Lung (tissue), 4 donors: ENCODE results near the gene CYTH2. TPM values are rescaled to one million over a fixed set of nuclear protein-coding genes. Genes with fewer than 3 reads are reported as not detected.

ENCODE experiments used
- polyA plus RNA-seq, 2 donors: library from polyadenylated mRNA; stranded (reverse); fragments of 200-250 nt; gene quantifications; one replicate each; pipeline ENCODE4 v1.2.1, GENCODE V29; 2013
- total RNA-seq, 2 donors: library from RNA; depleted of rRNA in 1 of 2; stranded (reverse); fragments of >200 nt in 1 of 2; gene quantifications; one replicate each; pipeline ENCODE4 v1.2.1, GENCODE V29; 2014 to 2021
- donor health status: Bipolar disorder and iron deficiency.
- donor health status: healthy.
- donor health status: DM: yes; HTN: yes; CAD: no.

CYTH2 gene
- total and polyA plus RNA-seq, 4 donors = 44.1 to 72.5 (median 49.2) TPM

Other genes with a start within 250 kb of the CYTH2 start
- gene CARD8, start 213.5 kb upstream of the CYTH2 start, total RNA-seq = 100 to 1,000 TPM in 1 of 2 donors, 10 to 100 TPM in 1; 53.8 to 114 TPM
- 10 to 100 TPM; 43.0 to 52.6 TPM for gene CARD8, start 213.5 kb upstream of the CYTH2 start, polyA plus RNA-seq
- gene ZNF114, start 199.3 kb upstream of the CYTH2 start, total RNA-seq = 1 to 10 TPM; 1.5 to 4.1 TPM
- under 1 TPM; 0.37 to 0.63 TPM for gene ZNF114, start 199.3 kb upstream of the CYTH2 start, polyA plus RNA-seq
- gene EMP3, start 143.8 kb upstream of the CYTH2 start, total RNA-seq = 100 to 1,000 TPM in 1 of 2 donors, 10 to 100 TPM in 1; 36.9 to 189 TPM
- 100 to 1,000 TPM; 256 to 276 TPM for gene EMP3, start 143.8 kb upstream of the CYTH2 start, polyA plus RNA-seq
- gene TMEM143, start 105.4 kb upstream of the CYTH2 start, total RNA-seq = 10 to 100 TPM; 10.9 to 12.3 TPM
- 1 to 10 TPM; 4.1 to 7.6 TPM for gene TMEM143, start 105.4 kb upstream of the CYTH2 start, polyA plus RNA-seq
- not detected for gene SYNGR4, start 105.0 kb upstream of the CYTH2 start, total RNA-seq
- gene SYNGR4, start 105.0 kb upstream of the CYTH2 start, polyA plus RNA-seq = not detected
- gene KDELR1, start 77.8 kb upstream of the CYTH2 start, total RNA-seq = 100 to 1,000 TPM; 101 to 142 TPM
- 100 to 1,000 TPM; 108 to 156 TPM for gene KDELR1, start 77.8 kb upstream of the CYTH2 start, polyA plus RNA-seq
- 1 to 10 TPM in 1 of 2 donors, under 1 TPM in 1; 0.54 to 1.0 TPM for gene GRIN2D, start 75.7 kb upstream of the CYTH2 start, total RNA-seq
- gene GRIN2D, start 75.7 kb upstream of the CYTH2 start, polyA plus RNA-seq = under 1 TPM; 0.26 to 0.32 TPM
- 10 to 100 TPM; 14.6 to 38.1 TPM for gene GRWD1, start 23.4 kb upstream of the CYTH2 start, total RNA-seq
- gene GRWD1, start 23.4 kb upstream of the CYTH2 start, polyA plus RNA-seq = 10 to 100 TPM in 1 of 2 donors, 1 to 10 TPM in 1; 8.9 to 29.2 TPM
- under 1 TPM; 0.82 to 0.83 TPM for gene KCNJ14, start 13.8 kb upstream of the CYTH2 start, total RNA-seq
- under 1 TPM; 0.21 to 0.35 TPM for gene KCNJ14, start 13.8 kb upstream of the CYTH2 start, polyA plus RNA-seq
- 10 to 100 TPM in 1 of 2 donors, 1 to 10 TPM in 1; 3.1 to 10.7 TPM for gene LMTK3, start 42.5 kb downstream of the CYTH2 start, total RNA-seq
- gene LMTK3, start 42.5 kb downstream of the CYTH2 start, polyA plus RNA-seq = 1 to 10 TPM; 1.9 to 6.5 TPM
- 10 to 100 TPM in 1 of 2 donors, 1 to 10 TPM in 1; 1.2 to 10.5 TPM for gene SULT2B1, start 82.8 kb downstream of the CYTH2 start, total RNA-seq
- 10 to 100 TPM; 10.9 to 22.9 TPM for gene SULT2B1, start 82.8 kb downstream of the CYTH2 start, polyA plus RNA-seq
- not detected for gene SPACA4, start 137.4 kb downstream of the CYTH2 start, total RNA-seq
- under 1 TPM; 0.03 to 0.16 TPM for gene SPACA4, start 137.4 kb downstream of the CYTH2 start, polyA plus RNA-seq
- 10 to 100 TPM; 22.2 to 41.1 TPM for gene FAM83E, start 145.7 kb downstream of the CYTH2 start, total RNA-seq
- gene FAM83E, start 145.7 kb downstream of the CYTH2 start, polyA plus RNA-seq = 10 to 100 TPM; 32.3 to 43.8 TPM
- 1,000 to 10,000 TPM; 1,019 to 1,119 TPM for gene RPL18, start 149.8 kb downstream of the CYTH2 start, total RNA-seq
- gene RPL18, start 149.8 kb downstream of the CYTH2 start, polyA plus RNA-seq = 1,000 to 10,000 TPM; 1,696 to 3,542 TPM
- gene SPHK2, start 150.1 kb downstream of the CYTH2 start, total RNA-seq = 10 to 100 TPM; 10.3 to 35.3 TPM
- gene SPHK2, start 150.1 kb downstream of the CYTH2 start, polyA plus RNA-seq = 10 to 100 TPM; 18.3 to 19.8 TPM
- gene DBP, start 168.0 kb downstream of the CYTH2 start, total RNA-seq = 10 to 100 TPM in 1 of 2 donors, 1 to 10 TPM in 1; 9.4 to 10.3 TPM
- 10 to 100 TPM in 1 of 2 donors, 1 to 10 TPM in 1; 6.8 to 16.8 TPM for gene DBP, start 168.0 kb downstream of the CYTH2 start, polyA plus RNA-seq
- gene CA11, start 176.8 kb downstream of the CYTH2 start, total RNA-seq = 1 to 10 TPM in 1 of 2 donors, under 1 TPM in 1; 0.88 to 5.4 TPM
- 10 to 100 TPM in 1 of 2 donors, 1 to 10 TPM in 1; 4.8 to 13.0 TPM for gene CA11, start 176.8 kb downstream of the CYTH2 start, polyA plus RNA-seq
- under 1 TPM; 0.26 to 0.28 TPM for gene NTN5, start 203.6 kb downstream of the CYTH2 start, total RNA-seq
- under 1 TPM; 0.11 to 0.28 TPM for gene NTN5, start 203.6 kb downstream of the CYTH2 start, polyA plus RNA-seq
- gene FUT2, start 226.6 kb downstream of the CYTH2 start, total RNA-seq = 1 to 10 TPM in 1 of 2 donors, under 1 TPM in 1; 0.40 to 5.6 TPM
- 1 to 10 TPM; 4.4 to 6.5 TPM for gene FUT2, start 226.6 kb downstream of the CYTH2 start, polyA plus RNA-seq